HUES64 (cell line): Measurements from ENCODE around the gene NKD2.
"Not testable (repeated sequence)": the region's sequence is repeated elsewhere in the genome, so short reads cannot be mapped to it uniquely, and the experiment has no call there.

ENCODE experiments used
- H3K27ac ChIP-seq: 2 replicates; pipeline ENCODE4 v1.7.0; 2013; ENCODE audit warnings: low read depth, low read length, inconsistent platforms
- H3K27me3 ChIP-seq: 2 replicates; pipeline ENCODE4 v1.6.1; 2013; ENCODE audit warnings: mild to moderate bottlenecking, low read length; ENCODE audit not compliant: insufficient read depth
- H3K36me3 ChIP-seq: 2 replicates; pipeline ENCODE4 v1.6.1; 2013; ENCODE audit warnings: mild to moderate bottlenecking, low read length; ENCODE audit not compliant: insufficient read depth
- H3K4me1 ChIP-seq: 2 replicates; pipeline ENCODE4 v1.6.1; 2013; ENCODE audit warnings: mild to moderate bottlenecking, low read length, moderate library complexity; ENCODE audit not compliant: insufficient read depth
- H3K4me3 ChIP-seq: 2 replicates; pipeline ENCODE4 v1.5.1; 2013; ENCODE audit warnings: mild to moderate bottlenecking, low read length, moderate library complexity
- H3K9ac ChIP-seq: 2 replicates; pipeline ENCODE4 v1.6.1; 2013; ENCODE audit warnings: mild to moderate bottlenecking, low read depth, low read length
- H3K9me3 ChIP-seq: 2 replicates; pipeline ENCODE4 v1.6.1; 2013; ENCODE audit warnings: low read depth, low read length; ENCODE audit not compliant: insufficient read depth
- WGBS: fragments of 150-250, 120-280 bp; methylation state at CpG from one replicate; pipeline ENCODE4 v1.1.7; 2013; ENCODE audit warnings: missing lambda C conversion rate; 5-methylcytosine and 5-hydroxymethylcytosine counted together

NKD2 gene

DNA sequence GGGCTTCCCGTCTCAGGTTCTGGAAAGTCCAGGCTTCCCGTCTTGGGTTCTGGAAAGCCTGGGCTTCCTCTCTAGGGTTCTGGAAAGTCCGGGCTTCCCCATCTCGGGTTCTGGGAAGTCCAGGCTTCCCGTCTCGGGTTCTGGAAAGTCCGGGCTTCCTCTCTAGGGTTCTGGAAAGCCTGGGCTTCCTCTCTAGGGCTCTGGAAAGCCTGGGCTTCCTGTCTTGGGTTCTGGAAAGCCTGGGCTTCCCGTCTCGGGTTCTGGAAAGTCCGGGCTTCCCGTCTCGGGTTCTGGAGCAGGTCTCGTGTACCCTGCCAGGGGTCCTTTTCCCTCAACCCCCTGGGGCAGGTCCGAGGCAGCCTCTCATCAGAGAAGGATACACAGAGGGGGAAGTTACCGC lies 74.4 kb downstream of the NKD2 start:
- not testable (repeated sequence) for H3K9ac ChIP-seq, H3K27ac ChIP-seq, H3K27me3 ChIP-seq, H3K4me3 ChIP-seq, H3K9me3 ChIP-seq, H3K4me1 ChIP-seq
- H3K36me3 ChIP-seq = peaks cover 62% of the 10 kb centered on the region
- WGBS = 97% methylated on average over 15 of the region's 15 CpGs

DNA sequence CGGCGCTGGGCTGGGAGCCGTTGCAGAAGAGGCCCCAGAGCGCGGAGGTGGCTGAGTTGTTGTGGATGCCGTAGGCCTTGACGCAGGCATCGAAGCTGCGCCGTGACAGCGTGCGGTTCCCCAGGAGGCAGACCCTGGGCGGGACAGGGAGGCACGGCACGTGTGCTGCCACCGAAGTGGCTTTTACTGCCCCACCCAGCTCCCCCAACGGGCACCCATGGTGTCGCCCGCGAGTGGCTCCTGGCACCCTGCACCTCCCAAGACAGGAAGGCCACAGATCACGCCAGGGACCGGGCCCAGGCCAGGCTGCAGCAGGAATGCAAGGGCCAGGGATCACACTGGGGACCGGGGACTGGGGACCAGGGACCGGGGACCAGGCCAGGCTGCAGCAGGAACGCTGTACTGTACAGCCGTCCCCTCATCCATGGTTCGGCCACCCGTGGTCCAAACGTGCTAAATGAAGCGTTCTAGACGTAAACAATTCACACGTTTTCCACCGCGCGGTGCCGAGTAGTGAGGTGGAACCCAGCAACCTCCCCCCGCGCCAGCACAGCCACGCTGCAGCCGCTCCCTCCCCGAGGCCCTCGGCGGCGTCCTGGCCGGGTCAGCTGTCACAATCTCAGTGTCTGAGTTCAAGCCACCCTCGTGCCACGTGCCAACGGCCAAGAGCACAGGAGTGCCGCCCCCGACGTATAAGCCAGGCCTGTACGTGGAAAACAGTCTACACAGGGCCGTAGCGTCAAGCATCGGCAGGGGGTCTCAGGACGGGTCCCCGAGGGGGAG lies 75.4 kb downstream of the NKD2 start:
- Histone ChIP-seq H3K27ac (no peak overlapping the region), H3K4me1 (no peaks in the 10 kb centered on the region), H3K36me3 (peaks cover 59% of the 10 kb centered on the region), H3K27me3 (no peaks in the 10 kb centered on the region), H3K9ac (no peak overlapping the region), H3K4me3 (no peak overlapping the region), H3K9me3 (no peaks in the 10 kb centered on the region)
- 94% methylated on average over 57 of the region's 57 CpGs for WGBS

DNA sequence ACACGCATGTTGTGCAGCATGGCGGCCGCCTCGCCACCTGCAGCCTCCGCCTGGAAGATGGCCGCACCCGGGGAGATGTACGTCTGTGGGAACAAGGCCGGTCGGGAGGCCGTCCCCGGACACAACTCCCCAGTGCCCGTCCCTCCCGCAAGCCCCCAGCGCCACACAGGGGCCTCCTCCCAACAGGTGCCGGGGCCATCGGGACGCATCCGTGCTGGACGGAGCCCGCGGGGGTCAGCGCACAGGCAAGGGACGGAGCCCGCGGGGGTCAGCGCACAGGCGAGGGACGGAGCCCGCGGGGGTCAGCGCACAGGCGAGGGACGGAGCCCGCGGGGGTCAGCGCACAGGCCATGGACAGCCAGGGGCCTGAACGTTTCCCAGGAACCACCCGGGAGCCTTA lies 76.8 kb downstream of the NKD2 start:
- Histone ChIP-seq H3K4me1 (no peaks in the 10 kb centered on the region), H3K36me3 (peaks cover 59% of the 10 kb centered on the region), H3K9me3 (no peaks in the 10 kb centered on the region), H3K9ac (no peak overlapping the region), H3K4me3 (no peak overlapping the region), H3K27me3 (no peaks in the 10 kb centered on the region), H3K27ac (no peak overlapping the region)
- 97% methylated on average over 39 of the region's 39 CpGs for whole genome bisulfite sequencing

DNA sequence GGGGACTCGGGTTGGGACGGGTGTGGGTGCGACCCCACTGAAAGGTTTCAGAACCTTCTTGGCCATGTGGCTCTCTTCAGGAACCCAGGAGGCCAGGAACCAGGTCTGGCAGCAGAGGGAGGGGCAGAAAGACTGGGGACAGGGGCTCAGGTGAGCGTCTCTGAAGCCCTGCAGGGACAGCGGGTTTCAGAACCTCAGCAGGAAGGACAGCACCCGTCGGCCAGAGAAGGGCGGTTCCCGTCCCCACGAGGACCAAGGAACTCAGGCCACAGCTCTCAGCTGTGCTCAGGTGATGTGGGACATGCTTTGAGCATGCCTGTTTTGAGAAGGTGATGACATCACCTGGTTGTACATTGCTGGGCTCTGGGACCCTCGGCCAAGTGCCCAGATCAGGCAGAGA lies 77.5 kb downstream of the NKD2 start:
- Histone ChIP-seq H3K36me3 (peaks cover 56% of the 10 kb centered on the region), H3K4me3 (no peak overlapping the region), H3K9me3 (no peaks in the 10 kb centered on the region), H3K27me3 (no peaks in the 10 kb centered on the region), H3K27ac (no peak overlapping the region), H3K4me1 (no peaks in the 10 kb centered on the region), H3K9ac (no peak overlapping the region)
- whole genome bisulfite sequencing = 85% methylated on average over 11 of the region's 11 CpGs

DNA sequence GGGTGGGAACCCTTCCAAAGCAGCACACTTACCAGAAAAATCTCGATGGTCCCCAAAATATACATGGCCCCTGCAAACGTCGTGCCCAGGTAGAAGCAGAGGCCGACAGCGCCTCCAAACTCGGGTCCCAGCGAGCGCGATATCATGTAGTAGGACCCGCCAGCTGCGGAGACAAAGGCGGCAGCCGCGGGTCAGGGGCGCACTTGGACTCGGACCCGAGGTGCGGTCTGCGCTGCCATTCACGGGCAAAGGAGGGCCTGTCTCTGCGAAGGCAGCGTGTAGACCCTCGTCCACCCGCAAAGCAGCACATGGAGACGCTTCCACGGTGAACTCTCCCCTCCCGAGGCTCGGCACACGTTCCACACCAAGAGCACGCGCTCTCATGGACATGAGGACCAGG lies 78.3 kb downstream of the NKD2 start:
- Histone ChIP-seq H3K9me3 (no peaks in the 10 kb centered on the region), H3K27ac (no peak overlapping the region), H3K9ac (no peak overlapping the region; the same call in 1 of the 2 replicates), H3K27me3 (no peaks in the 10 kb centered on the region), H3K4me3 (no peak overlapping the region), H3K4me1 (no peaks in the 10 kb centered on the region), H3K36me3 (peaks cover 56% of the 10 kb centered on the region)
- WGBS = 97% methylated on average over 31 of the region's 31 CpGs

DNA sequence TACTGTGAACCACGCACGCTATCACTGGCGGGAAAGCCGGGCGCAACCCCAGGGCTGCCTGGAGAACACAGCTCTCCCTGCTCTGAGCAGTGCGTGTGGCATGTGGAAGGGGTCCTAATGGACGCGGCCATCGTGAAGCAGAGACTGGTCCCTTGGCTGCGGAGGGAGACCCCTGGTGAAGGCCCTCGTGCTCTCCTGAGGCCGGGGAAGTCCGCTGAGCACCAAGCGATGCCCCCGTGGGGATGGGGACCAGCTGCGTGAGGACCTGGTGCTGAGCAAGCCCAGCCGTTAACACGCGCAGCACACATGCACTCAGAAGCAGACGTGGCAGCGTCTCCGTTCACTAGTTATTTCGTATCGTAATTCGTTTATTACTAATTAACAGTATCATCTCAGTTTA lies 78.8 kb downstream of the NKD2 start:
- Histone ChIP-seq H3K4me3 (no peak overlapping the region), H3K27me3 (no peaks in the 10 kb centered on the region), H3K9me3 (no peaks in the 10 kb centered on the region), H3K4me1 (no peaks in the 10 kb centered on the region), H3K36me3 (peaks cover 61% of the 10 kb centered on the region), H3K9ac (no peak overlapping the region), H3K27ac (no peak overlapping the region)
- WGBS = 94% methylated on average over 25 of the region's 25 CpGs

DNA sequence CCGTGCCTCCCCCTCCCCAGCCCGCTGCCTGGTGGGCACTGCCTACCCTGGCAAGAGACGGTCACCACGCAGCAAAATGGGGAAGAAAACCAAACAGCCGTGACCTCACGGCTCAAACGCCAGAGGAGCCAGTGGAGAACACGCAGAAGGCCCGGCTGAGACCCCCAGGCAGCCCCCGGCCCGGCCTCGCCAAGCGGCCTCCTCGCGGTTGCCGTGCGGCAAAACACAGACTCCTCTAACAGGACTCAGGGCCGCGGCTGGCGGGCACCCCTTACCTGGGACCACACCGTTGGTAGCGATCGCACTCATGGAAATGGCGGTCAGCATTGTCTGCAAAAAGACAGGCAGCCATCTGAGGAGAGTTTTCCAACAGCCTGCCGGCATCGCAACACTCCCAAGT lies 79.4 kb downstream of the NKD2 start:
- Histone ChIP-seq H3K9me3 (no peaks in the 10 kb centered on the region), H3K27ac (no peak overlapping the region), H3K27me3 (no peaks in the 10 kb centered on the region), H3K4me1 (no peaks in the 10 kb centered on the region), H3K36me3 (peaks cover 65% of the 10 kb centered on the region), H3K9ac (no peak overlapping the region), H3K4me3 (no peak overlapping the region)
- 94% methylated on average over 26 of the region's 26 CpGs for WGBS
